Upper lobe of right lung (tissue), 1 donor: ENCODE data around the gene FUCA1. TPM values are rescaled to one million over a fixed set of nuclear protein-coding genes. Genes with fewer than 3 reads are reported as not detected.
"Not testable (repeated sequence)": the region's sequence is repeated elsewhere in the genome, so short reads cannot be mapped to it uniquely, and the experiment has no call there.

ENCODE experiments used
- ATAC-seq: fragments of 200-7000 bp; cut with Tn5 transposase; one replicate; pipeline ENCODE4 v1.9.1; 2020; ENCODE audit warnings: mild to moderate bottlenecking, moderate library complexity
- DNase-seq: peaks from one replicate; pipeline ENCODE4 v3.0.0-alpha.2; 2020
- H3K27ac ChIP-seq: fragments of 200-600 bp; one replicate; pipeline ENCODE4 v1.8.0; 2022
- H3K27me3 ChIP-seq: fragments of 200-600 bp; one replicate; pipeline ENCODE4 v1.8.0; 2022; ENCODE audit warnings: mild to moderate bottlenecking
- H3K36me3 ChIP-seq: fragments of 200-600 bp; one replicate; pipeline ENCODE4 v1.8.0; 2022
- H3K4me1 ChIP-seq: fragments of 200-600 bp; one replicate; pipeline ENCODE4 v1.8.0; 2022
- H3K4me3 ChIP-seq: fragments of 200-600 bp; one replicate; pipeline ENCODE4 v1.8.0; 2022; ENCODE audit warnings: mild to moderate bottlenecking
- H3K9me3 ChIP-seq: fragments of 200-600 bp; one replicate; pipeline ENCODE4 v1.8.0; 2022
- intact Hi-C: fragments of 100-400 bp; cut with DNase I; formaldehyde crosslinking; loops from one replicate; pipeline ENCODE4 v1.11.0; 2022
- total RNA-seq: library from RNA; stranded (reverse); fragmentation: NEBNext Ultra II Directional; extraction: Animal tissue kit (Norgen Biotek cat#: 25700); gene quantifications from one replicate; pipeline ENCODE4 v1.2.1, GENCODE V29; 2021
- TF ChIP-seq, protein P1 (sequence below): fragments of 200-600 bp; IDR thresholded peaks from one replicate; pipeline ENCODE4 v1.8.0; 2022; ENCODE audit warnings: antibody characterized with exemption
- donor health status: DM: no; HTN: yes; CAD: no; lungs with severe emphysema.

Gene FUCA1
- total RNA-seq, 1 donor from 2014 or later: 44.4 TPM

DNA sequence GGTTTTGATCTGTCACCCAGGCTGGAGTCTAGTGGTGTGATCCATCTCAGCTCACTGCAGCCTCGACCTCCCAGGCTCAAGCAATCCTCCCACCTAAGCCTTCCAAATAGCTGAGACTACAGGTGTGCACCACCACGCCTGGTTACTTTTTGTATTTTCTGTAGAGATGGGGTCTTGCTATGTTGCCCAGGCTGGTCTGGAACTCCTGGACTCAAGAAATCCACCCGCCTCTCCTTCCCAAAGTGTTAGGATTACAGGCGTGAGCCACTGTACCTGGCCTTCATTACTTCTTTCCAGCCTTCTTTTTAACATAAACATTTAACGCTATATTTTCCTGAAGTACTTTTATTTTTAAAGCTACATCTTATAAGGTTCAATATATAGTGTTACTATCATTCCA, 24.4 kb downstream of the FUCA1 start:
- TF ChIP-seq, protein P1, sequence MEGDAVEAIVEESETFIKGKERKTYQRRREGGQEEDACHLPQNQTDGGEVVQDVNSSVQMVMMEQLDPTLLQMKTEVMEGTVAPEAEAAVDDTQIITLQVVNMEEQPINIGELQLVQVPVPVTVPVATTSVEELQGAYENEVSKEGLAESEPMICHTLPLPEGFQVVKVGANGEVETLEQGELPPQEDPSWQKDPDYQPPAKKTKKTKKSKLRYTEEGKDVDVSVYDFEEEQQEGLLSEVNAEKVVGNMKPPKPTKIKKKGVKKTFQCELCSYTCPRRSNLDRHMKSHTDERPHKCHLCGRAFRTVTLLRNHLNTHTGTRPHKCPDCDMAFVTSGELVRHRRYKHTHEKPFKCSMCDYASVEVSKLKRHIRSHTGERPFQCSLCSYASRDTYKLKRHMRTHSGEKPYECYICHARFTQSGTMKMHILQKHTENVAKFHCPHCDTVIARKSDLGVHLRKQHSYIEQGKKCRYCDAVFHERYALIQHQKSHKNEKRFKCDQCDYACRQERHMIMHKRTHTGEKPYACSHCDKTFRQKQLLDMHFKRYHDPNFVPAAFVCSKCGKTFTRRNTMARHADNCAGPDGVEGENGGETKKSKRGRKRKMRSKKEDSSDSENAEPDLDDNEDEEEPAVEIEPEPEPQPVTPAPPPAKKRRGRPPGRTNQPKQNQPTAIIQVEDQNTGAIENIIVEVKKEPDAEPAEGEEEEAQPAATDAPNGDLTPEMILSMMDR: no peak
- Histone ChIP-seq H3K27ac (no peak overlapping the region), H3K27me3 (no peaks in the 10 kb centered on the region), H3K9me3 (no peaks in the 10 kb centered on the region), H3K4me3 (no peak overlapping the region), H3K4me1 (no peaks in the 10 kb centered on the region), H3K36me3 (peaks cover 47% of the 10 kb centered on the region)
- ATAC-seq (no peak), DNase-seq (no peak)
- intact Hi-C loops: no loop called here

DNA sequence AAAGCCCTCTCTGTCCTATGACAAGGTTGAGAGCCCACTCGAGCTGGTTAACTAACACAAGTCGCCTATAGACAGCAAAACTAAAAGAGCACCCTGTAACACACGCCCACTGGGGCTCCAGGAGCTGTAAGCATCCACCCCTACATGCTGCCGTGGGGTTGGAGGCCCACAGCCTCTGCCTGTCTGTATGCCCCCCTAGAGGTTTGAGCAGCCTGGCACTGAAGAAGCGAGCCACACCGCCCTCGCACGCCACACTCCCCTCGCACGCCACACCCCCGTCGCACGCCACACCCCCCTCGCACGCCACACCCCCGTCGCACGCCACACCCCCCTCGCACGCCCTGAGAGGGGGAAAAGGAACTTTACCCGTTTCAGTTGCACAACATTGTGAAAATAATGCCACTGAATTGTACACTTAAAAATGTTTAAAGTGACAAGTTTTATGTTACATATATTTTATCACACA, 29.7 kb downstream of the FUCA1 start:
- peak; percentile 100 for ATAC-seq
- no peak overlapping the region for H3K27ac ChIP-seq

DNA sequence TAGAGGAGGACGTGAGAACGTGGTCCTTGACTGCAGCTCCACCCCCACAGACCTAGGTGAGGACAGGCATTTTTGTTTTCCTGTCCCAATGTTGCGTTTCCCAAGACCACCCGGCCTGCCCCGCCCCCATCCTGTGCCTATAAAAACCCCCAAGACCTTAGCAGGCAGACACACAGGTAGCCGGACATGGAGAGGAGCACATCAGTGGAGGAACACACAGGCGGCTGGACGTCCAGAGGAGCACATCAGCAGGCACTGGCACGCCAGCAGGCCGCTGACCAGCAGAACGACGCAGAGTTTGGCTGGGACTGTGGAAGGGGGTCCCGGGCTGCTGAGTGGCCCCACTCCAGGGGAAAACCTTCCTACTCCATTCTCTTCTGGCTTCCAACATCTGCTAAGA, 30.2 kb downstream of the FUCA1 start:
- H3K4me3 ChIP-seq: no peak overlapping the region
- H3K4me1 ChIP-seq: peaks cover 6% of the 10 kb centered on the region
- DNase-seq (no peak), ATAC-seq (peak; percentile 23)
- TF ChIP-seq, protein P1: no peak
- H3K9me3 ChIP-seq: no peaks in the 10 kb centered on the region
- intact Hi-C loops: no loop called here
- no peak overlapping the region for H3K27ac ChIP-seq
- H3K36me3 ChIP-seq: no peaks in the 10 kb centered on the region
- no peaks in the 10 kb centered on the region for H3K27me3 ChIP-seq

More for the DNA sequence above, 29.7 kb downstream of the FUCA1 start:
- no peaks in the 10 kb centered on the region for H3K27me3 ChIP-seq
- TF ChIP-seq, protein P1: no peak
- H3K4me3 ChIP-seq: peak overlapping the region; percentile 43
- H3K36me3 ChIP-seq: no peaks in the 10 kb centered on the region
- intact Hi-C loops: no loop called here
- peaks cover 6% of the 10 kb centered on the region for H3K4me1 ChIP-seq
- H3K9me3 ChIP-seq: no peaks in the 10 kb centered on the region
- peak; percentile 88 for DNase-seq

DNA sequence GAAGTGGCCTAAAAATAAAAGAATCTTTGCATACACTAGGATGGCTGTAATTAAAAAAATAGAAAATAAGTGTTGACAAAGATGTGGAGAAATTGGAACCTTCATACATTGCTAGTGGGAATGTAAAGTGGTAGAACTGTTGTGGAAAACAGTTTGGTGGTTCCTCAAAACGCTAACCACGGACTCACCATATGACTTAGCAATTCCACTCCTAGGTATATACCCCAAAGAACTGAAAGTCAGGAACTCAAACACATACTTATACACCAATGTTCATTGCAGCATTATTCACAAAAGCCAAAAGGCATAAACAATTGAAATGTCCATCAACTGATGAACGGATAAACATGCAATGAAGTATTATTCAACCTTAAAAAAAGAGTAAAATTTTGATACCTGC, 32.1 kb downstream of the FUCA1 start:
- ATAC-seq: no peak
- intact Hi-C loops: no loop called here
- Histone ChIP-seq H3K9me3 (no peaks in the 10 kb centered on the region), H3K27ac (no peak overlapping the region), H3K4me1 (peaks cover 6% of the 10 kb centered on the region), H3K4me3 (no peak overlapping the region), H3K36me3 (no peaks in the 10 kb centered on the region), H3K27me3 (no peaks in the 10 kb centered on the region)
- TF ChIP-seq, protein P1: no peak
- DNase-seq: no peak

DNA sequence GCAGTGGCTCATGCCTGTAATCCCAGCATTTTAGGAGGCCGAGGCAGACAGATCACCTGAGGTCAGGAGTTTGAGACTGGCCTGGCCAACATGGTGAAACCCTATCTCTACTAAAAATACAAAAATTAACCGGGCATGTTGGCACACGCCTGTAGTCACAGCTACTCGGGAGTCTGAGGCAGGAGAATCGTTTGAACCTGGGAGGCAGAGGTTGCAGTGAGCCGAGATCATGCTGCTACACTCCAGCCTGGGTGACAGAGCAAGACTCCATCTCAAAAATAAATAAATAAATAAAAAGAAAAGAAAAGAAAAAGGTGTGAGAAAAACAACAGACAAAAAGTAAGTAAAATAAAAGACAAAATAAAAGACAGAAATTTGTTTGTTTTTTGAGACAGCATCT, 33.9 kb downstream of the FUCA1 start:
- ATAC-seq, DNase-seq, H3K27ac ChIP-seq, H3K27me3 ChIP-seq, H3K36me3 ChIP-seq, H3K4me3 ChIP-seq, intact Hi-C loops, H3K4me1 ChIP-seq, H3K9me3 ChIP-seq: not testable (repeated sequence)

DNA sequence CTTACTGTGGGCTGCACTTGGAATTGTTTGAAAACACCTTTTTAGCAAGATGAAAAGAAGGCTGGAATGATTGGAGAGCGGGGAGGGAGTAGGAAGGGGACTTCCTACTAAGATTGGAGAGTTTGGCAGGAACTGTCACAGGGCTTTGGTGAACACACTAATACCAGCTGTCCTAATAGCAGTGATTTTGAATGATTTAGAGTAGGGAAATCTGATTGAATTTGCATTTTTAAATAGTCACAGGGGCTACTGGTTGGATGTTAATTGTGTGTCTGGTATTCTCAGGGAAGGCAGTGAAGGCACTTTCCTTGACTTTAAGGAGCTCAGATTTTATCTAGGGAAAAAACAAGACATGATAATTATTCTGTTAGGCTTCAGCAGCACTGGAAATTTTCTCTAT, 40.4 kb downstream of the FUCA1 start:
- intact Hi-C loops: no loop called here
- Histone ChIP-seq H3K4me1 (peaks cover 11% of the 10 kb centered on the region), H3K27me3 (no peaks in the 10 kb centered on the region), H3K36me3 (no peaks in the 10 kb centered on the region), H3K27ac (no peak overlapping the region), H3K4me3 (no peak overlapping the region), H3K9me3 (no peaks in the 10 kb centered on the region)
- TF ChIP-seq, protein P1: no peak
- ATAC-seq: no peak
- no peak for DNase-seq

DNA sequence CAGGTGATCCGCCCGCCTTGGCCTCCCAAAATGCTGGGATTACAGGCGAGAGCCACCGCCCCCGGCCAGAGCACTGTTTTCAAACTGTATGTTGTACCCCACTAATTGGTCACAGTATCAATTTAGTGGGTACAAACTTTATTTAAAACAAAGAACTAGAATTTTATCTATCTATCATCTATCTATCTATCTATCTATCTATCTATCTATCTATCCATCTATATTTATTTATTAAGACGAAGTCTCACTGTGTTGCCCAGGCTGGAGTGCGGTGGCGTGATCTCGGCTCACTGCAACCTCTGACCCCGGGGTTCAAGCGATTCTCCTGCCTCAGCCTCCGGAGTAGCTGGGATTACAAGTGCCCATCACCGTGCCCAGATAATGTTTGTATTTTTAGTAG, 41.5 kb downstream of the FUCA1 start:
- ATAC-seq, DNase-seq, H3K27me3 ChIP-seq, H3K36me3 ChIP-seq, intact Hi-C loops, H3K27ac ChIP-seq, H3K4me3 ChIP-seq, H3K9me3 ChIP-seq: not testable (repeated sequence)
- H3K4me1 ChIP-seq: peaks cover 11% of the 10 kb centered on the region
